Nephron (organoid): ENCODE results near the gene GPATCH8.

Experiments
- H3K27ac Mint-ChIP-seq, 3 experiments: 2 replicates each; pipeline ENCODE4 v1.8.0; 2020; ENCODE audit warnings: mixed read lengths in 3 of 3, mild to moderate bottlenecking in 2 of 3, moderate library complexity in 1 of 3
- H3K27me3 Mint-ChIP-seq: 2 replicates; pipeline ENCODE4 v1.8.0; 2021; ENCODE audit warnings: low read depth, mild to moderate bottlenecking, moderate library complexity, mixed read lengths
- H3K36me3 Mint-ChIP-seq: 2 replicates; pipeline ENCODE4 v1.8.0; 2020; ENCODE audit warnings: low read depth, mixed read lengths
- H3K4me1 Mint-ChIP-seq: 2 replicates; pipeline ENCODE4 v1.8.0; 2020; ENCODE audit warnings: mixed read lengths
- H3K4me3 Mint-ChIP-seq, 3 experiments: 2 replicates each; pipeline ENCODE4 v1.8.0; 2020; ENCODE audit warnings: mild to moderate bottlenecking in 3 of 3, mixed read lengths in 3 of 3, moderate library complexity in 2 of 3
- H3K9me3 Mint-ChIP-seq: 2 replicates; pipeline ENCODE4 v1.8.0; 2020; ENCODE audit warnings: mixed read lengths
- CTCF ChIP-seq, 3 experiments: fragments of 200-600 bp; sonication (generic); IDR thresholded peaks; one replicate each; pipeline ENCODE4 v1.5.0; 2021; ENCODE audit warnings: antibody characterized with exemption in 3 of 3; ENCODE audit not compliant: unreplicated experiment in 3 of 3

The GPATCH8 gene

GRCh38 chr17:44352828-44353671 lies 150.2 kb downstream of the GPATCH8 start:
- peak overlapping the region; percentile 48 to 74 (median 58) for H3K4me3 Mint-ChIP-seq
- H3K9me3 Mint-ChIP-seq = no peaks in the 10 kb centered on the region
- peaks cover 22% of the 10 kb centered on the region for H3K4me1 Mint-ChIP-seq
- no peaks in the 10 kb centered on the region for H3K27me3 Mint-ChIP-seq
- H3K36me3 Mint-ChIP-seq = peaks cover 19% of the 10 kb centered on the region
- TF ChIP-seq CTCF (IDR thresholded peaks at IDR 0.05; ENCODE audit: unreplicated experiment in 3 of 3) = no peak
- H3K27ac Mint-ChIP-seq = peak overlapping the region; percentile 23 to 51 (median 47)

GRCh38 chr17:44351961-44352827 lies 151.0 kb downstream of the GPATCH8 start:
- peaks cover 18% of the 10 kb centered on the region for H3K4me1 Mint-ChIP-seq
- H3K27ac Mint-ChIP-seq = no peak overlapping the region
- no peak for TF ChIP-seq CTCF (IDR thresholded peaks at IDR 0.05; ENCODE audit: unreplicated experiment in 3 of 3)
- H3K36me3 Mint-ChIP-seq = peaks cover 16% of the 10 kb centered on the region
- no peaks in the 10 kb centered on the region for H3K27me3 Mint-ChIP-seq
- H3K9me3 Mint-ChIP-seq = no peaks in the 10 kb centered on the region
- H3K4me3 Mint-ChIP-seq = no peak overlapping the region

- Mint-ChIP-seq H3K27ac (no peak overlapping the region), H3K4me3 (no peak overlapping the region), H3K4me1 (peaks cover 13% of the 10 kb centered on the region), H3K36me3 (peaks cover 12% of the 10 kb centered on the region), H3K9me3 (no peaks in the 10 kb centered on the region), H3K27me3 (no peaks in the 10 kb centered on the region)
- no peak for TF ChIP-seq CTCF (IDR thresholded peaks at IDR 0.05; ENCODE audit: unreplicated experiment in 3 of 3)
Observed at GRCh38 chr17:44351464-44351863, 151.7 kb downstream of the GPATCH8 start.

GRCh38 chr17:44350733-44351226 lies 152.4 kb downstream of the GPATCH8 start:
- no peaks in the 10 kb centered on the region for H3K9me3 Mint-ChIP-seq

GRCh38 chr17:44349553-44350070 lies 153.6 kb downstream of the GPATCH8 start:
- no peaks in the 10 kb centered on the region for H3K9me3 Mint-ChIP-seq
- peaks cover 13% of the 10 kb centered on the region for H3K4me1 Mint-ChIP-seq
- no peak overlapping the region for H3K27ac Mint-ChIP-seq
- peaks cover 4% of the 10 kb centered on the region for H3K27me3 Mint-ChIP-seq
- TF ChIP-seq CTCF (IDR thresholded peaks at IDR 0.05; ENCODE audit: unreplicated experiment in 3 of 3) = no peak
- no peak overlapping the region for H3K4me3 Mint-ChIP-seq
- H3K36me3 Mint-ChIP-seq = peaks cover 5% of the 10 kb centered on the region

More at GRCh38 chr17:44350733-44351226, 152.4 kb downstream of the GPATCH8 start:
- H3K4me3 Mint-ChIP-seq = no peak overlapping the region
- no peaks in the 10 kb centered on the region for H3K27me3 Mint-ChIP-seq
- H3K27ac Mint-ChIP-seq = no peak overlapping the region
- peaks cover 11% of the 10 kb centered on the region for H3K36me3 Mint-ChIP-seq
- peaks cover 13% of the 10 kb centered on the region for H3K4me1 Mint-ChIP-seq
- TF ChIP-seq CTCF (IDR thresholded peaks at IDR 0.05; ENCODE audit: unreplicated experiment in 3 of 3) = peak; percentile 71 to 75 (median 73)
